Measurements from ENCODE around the gene ITPA.

ITPA gene

DNA sequence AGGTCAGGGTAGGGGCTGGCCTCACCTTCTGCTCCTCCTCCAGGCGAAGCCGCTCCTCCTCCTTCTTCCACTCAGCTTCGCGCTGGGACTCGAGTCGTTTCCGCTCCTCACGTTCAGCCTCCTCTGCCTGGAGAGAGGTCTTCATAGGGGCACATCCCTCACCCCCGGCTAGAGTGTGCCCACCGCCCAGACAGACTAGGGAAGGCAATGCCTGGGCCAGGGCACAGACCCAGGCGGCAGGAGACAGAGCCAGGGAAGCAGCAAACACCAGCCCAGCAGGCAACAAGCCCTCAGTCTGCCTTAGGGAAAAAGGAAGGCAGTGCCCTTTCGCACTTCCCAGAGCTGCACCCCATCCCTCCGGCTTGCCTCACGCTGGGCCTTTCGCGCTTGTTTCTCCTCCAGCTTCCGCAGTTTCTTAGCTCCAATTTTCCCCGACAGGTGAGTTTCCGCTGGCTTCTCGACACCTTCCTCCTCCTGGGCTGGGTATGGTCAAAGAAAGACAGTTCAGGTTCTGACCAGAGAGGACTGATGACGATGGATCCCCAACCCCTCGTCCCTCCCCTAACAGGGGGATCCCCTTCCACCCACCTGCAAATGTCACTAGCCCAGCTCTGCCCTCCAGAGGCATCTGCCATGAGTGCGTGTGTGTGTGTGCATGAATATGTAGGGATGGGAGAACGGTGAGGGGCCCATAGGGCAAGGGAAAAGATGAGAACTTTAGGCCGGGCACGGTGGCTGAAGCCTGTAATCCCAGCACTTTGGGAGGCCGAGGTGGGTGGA, 9.1 kb upstream of the ITPA start:
- Histone ChIP-seq H2AFZ (ENCODE audit: low read depth) (no peak overlapping the region), H3K27ac (no peak overlapping the region), H3K4me3 (IDR thresholded peaks at IDR 0.05; ENCODE audit: insufficient read depth, low read depth, low read length) (no peak overlapping the region), H3K36me3 (ENCODE audit: insufficient read depth) (no peaks in the 10 kb centered on the region), H4K20me1 (ENCODE audit: insufficient read depth) (no peaks in the 10 kb centered on the region), H3K79me2 (ENCODE audit: insufficient read depth, low read depth) (peaks cover 7% of the 10 kb centered on the region; the same call in 1 of the 2 replicates), H3K27me3 (ENCODE audit: insufficient read depth, low read depth) (no peaks in the 10 kb centered on the region), H3K4me2 (no peak overlapping the region), H3K9ac (no peak overlapping the region), H3K4me1 (ENCODE audit: low read depth, poor library complexity, severe bottlenecking) (peaks cover 3% of the 10 kb centered on the region)
- TF ChIP-seq, protein P1, sequence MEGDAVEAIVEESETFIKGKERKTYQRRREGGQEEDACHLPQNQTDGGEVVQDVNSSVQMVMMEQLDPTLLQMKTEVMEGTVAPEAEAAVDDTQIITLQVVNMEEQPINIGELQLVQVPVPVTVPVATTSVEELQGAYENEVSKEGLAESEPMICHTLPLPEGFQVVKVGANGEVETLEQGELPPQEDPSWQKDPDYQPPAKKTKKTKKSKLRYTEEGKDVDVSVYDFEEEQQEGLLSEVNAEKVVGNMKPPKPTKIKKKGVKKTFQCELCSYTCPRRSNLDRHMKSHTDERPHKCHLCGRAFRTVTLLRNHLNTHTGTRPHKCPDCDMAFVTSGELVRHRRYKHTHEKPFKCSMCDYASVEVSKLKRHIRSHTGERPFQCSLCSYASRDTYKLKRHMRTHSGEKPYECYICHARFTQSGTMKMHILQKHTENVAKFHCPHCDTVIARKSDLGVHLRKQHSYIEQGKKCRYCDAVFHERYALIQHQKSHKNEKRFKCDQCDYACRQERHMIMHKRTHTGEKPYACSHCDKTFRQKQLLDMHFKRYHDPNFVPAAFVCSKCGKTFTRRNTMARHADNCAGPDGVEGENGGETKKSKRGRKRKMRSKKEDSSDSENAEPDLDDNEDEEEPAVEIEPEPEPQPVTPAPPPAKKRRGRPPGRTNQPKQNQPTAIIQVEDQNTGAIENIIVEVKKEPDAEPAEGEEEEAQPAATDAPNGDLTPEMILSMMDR (conservative IDR thresholded peaks at IDR 0.05; ENCODE audit: low read depth, low read length): no peak

DNA sequence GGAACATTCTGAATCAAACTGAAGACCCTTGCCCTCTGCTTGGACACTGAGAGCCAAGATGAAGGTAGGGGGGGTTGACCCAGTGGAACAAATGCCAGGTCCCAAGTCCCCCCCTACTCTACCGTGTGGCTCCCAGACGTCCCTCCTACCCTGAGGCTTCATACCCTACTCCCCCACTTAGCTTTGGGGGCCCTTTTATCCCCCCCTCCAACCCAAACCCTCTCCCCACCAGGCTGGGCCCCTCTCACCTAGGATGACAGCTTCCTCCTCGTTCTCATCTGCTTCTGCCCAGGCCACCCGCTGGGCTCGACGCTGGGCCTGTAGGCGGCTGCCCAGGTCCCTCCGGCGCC, 6.4 kb upstream of the ITPA start:
- Histone ChIP-seq H3K27me3 (ENCODE audit: insufficient read depth, low read depth) (no peaks in the 10 kb centered on the region), H3K4me1 (ENCODE audit: low read depth, poor library complexity, severe bottlenecking) (peaks cover 3% of the 10 kb centered on the region), H3K36me3 (ENCODE audit: insufficient read depth) (no peaks in the 10 kb centered on the region), H3K4me2 (peak overlapping the region; percentile 83), H2AFZ (ENCODE audit: low read depth) (no peak overlapping the region), H3K27ac (no peak overlapping the region), H3K9ac (no peak overlapping the region), H3K79me2 (ENCODE audit: insufficient read depth, low read depth) (peaks cover 7% of the 10 kb centered on the region; the same call in 1 of the 2 replicates), H3K4me3 (IDR thresholded peaks at IDR 0.05; ENCODE audit: insufficient read depth, low read depth, low read length) (no peak overlapping the region), H4K20me1 (ENCODE audit: insufficient read depth) (no peaks in the 10 kb centered on the region)
- TF ChIP-seq, protein P1 (conservative IDR thresholded peaks at IDR 0.05; ENCODE audit: low read depth, low read length): no peak

DNA sequence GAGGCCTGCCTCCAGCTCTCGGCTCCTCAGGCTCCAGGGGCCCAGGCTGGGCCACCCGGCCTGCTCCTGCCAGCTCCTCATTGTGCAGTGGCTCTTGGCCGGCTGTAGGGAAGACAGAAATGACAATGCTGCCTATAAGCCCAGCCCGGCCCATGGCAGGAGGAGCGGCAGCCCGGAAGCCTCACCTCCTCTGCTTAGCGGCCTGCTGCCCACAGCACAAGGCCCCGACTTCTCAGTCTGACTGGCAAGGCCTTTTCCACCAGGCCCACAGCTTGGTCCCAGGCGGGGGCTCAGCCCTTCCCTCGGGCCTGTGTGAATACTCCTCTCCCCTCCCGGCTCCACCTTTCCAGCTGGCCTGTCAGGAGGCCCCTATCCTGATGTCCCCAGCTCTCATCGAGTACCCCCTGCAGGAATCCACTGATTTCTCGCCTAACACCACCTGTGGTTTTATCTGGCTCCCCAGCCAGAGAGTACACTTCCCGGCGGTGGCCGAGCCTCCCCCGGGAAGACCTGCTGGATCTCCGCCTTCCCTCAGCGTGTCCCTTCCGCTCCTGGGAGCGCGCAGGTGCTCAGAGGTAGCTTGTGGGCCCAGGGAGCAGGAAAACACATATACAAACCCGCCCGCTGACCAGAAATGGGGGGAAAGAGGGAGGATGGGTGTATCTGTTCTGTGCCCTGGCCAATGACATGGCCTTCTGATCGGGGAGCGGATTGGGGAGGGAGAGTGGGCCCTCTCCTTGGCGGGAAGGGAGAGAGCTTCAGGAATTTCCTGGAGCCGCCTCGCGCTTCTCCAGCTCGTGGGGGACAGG, 5.8 kb upstream of the ITPA start:
- peak overlapping the region; percentile 78 for H3K9ac ChIP-seq
- H2AFZ ChIP-seq (ENCODE audit: low read depth): peak overlapping the region; percentile 64
- no peak overlapping the region for H3K4me3 ChIP-seq (IDR thresholded peaks at IDR 0.05; ENCODE audit: insufficient read depth, low read depth, low read length)
- H3K27me3 ChIP-seq (ENCODE audit: insufficient read depth, low read depth): no peaks in the 10 kb centered on the region
- H3K4me2 ChIP-seq: peak overlapping the region; percentile 83
- H3K36me3 ChIP-seq (ENCODE audit: insufficient read depth): no peaks in the 10 kb centered on the region
- peaks cover 3% of the 10 kb centered on the region for H3K4me1 ChIP-seq (ENCODE audit: low read depth, poor library complexity, severe bottlenecking)
- H4K20me1 ChIP-seq (ENCODE audit: insufficient read depth): no peaks in the 10 kb centered on the region
- H3K27ac ChIP-seq: peak overlapping the region; percentile 63
- peaks cover 7% of the 10 kb centered on the region; the same call in 1 of the 2 replicates for H3K79me2 ChIP-seq (ENCODE audit: insufficient read depth, low read depth)
- TF ChIP-seq, protein P1 (conservative IDR thresholded peaks at IDR 0.05; ENCODE audit: low read depth, low read length): no peak

DNA sequence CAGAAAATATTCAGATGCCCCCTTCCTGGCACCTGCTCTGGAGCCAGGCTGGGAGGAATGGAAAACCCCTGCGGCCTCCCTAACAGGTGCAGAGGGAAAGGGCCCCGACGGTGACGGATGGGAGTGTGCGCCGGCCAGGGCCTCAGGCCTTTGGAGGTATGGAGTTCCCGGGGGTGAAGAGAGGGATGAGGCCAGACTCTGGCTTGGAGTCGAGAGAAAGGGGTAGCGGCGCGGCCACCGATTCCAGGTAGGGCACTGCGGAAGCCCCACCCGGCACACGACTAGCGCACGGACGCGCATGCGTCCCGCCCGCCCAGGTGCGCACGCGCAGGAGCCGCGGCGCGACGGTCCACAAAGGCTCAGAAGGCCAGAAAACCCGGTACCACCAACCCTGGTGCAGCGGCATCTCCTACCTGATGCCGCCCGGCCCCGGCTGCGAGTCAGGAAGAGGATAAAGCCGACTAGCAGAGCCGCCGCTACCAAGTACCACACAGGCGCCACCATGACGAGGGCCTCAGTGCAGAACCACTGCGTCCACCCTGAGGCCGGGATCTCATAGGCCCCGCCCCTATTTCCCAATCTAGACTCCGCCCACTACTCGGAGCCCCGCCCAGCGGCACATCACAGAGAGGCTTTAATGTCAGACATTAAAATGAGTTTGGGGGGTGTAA, 5.0 kb upstream of the ITPA start, which contains the start of gene DDRGK1:
DDRGK1 (minus strand) TSS at position 559 of the 671 bp plus-strand sequence; CDS start at position 504, 55 bp downstream.
- TF ChIP-seq, protein P1 (conservative IDR thresholded peaks at IDR 0.05; ENCODE audit: low read depth, low read length): no peak
- H3K9ac ChIP-seq: peak within 1 kb of the TSS; percentile 78
- H3K4me2 ChIP-seq: peak within 1 kb of the TSS; percentile 83
- no peaks in the 10 kb centered on the region for H4K20me1 ChIP-seq (ENCODE audit: insufficient read depth)
- H2AFZ ChIP-seq (ENCODE audit: low read depth): peak within 1 kb of the TSS; percentile 64
- peak within 1 kb of the TSS; percentile 63 for H3K27ac ChIP-seq
- no peaks in the 10 kb centered on the region for H3K27me3 ChIP-seq (ENCODE audit: insufficient read depth, low read depth)
- H3K4me3 ChIP-seq (IDR thresholded peaks at IDR 0.05; ENCODE audit: insufficient read depth, low read depth, low read length): no peak within 1 kb of the TSS
- H3K4me1 ChIP-seq (ENCODE audit: low read depth, poor library complexity, severe bottlenecking): peaks cover 3% of the 10 kb centered on the region
- no peaks in the 10 kb centered on the region for H3K36me3 ChIP-seq (ENCODE audit: insufficient read depth)
- peaks cover 7% of the 10 kb centered on the region; the same call in 1 of the 2 replicates for H3K79me2 ChIP-seq (ENCODE audit: insufficient read depth, low read depth)

Measured in KMS-11 (cell line).